T1000 (cell line): ENCODE data around the gene ALS2.
A peak's percentile ranks its signal among the peaks of the same experiment; 100 is the strongest.
"Not testable (repeated sequence)": the region's sequence is repeated elsewhere in the genome, so short reads cannot be mapped to it uniquely, and the experiment has no call there.

Experiments used
- DNase-seq: peaks from one replicate; lab custom pipeline; 2025; ENCODE audit warnings: mixed read lengths; lab: John Stamatoyannopoulos, UW

Gene ALS2

DNA sequence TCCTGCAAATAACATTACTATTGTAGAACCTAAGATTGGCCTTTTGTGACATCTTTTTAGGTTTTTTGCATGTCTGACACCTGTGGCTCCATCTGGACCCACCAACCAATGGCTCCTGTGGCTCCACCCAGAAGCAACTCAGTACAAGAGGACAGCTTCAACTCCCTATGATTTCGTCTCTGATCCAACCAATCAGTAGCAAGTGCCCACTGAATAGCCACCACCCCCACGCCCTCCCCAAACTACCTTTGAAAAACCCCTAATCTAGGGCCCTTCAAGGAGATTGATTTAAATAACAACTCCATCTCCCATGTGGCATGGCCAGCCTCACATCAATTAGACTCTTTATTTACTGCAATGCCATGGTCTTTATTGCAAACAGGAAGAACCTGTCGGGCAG, 105.9 kb downstream of the ALS2 start:
- no peak for DNase-seq

DNA sequence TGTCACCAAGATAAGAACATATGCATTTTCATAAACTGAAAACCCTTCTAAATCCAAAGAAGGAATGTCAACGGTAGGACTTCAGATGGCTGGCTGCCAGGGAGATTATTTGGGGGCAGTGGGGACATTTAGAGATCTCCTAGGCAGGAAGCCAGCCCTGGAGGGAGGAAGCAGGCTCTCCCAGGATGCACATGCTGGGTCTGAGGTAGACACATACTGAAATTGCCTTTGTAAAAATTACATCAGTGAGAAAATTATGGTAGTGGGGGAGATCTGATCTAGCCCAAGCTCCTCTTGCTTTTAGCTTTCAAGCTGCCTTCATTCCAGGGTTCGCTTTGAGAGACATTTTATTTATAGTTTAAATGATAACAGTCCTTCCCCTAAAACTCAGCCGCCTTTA, 106.4 kb downstream of the ALS2 start:
- no peak for DNase-seq

GRCh38 chr2:201673546-201673945, 107.2 kb downstream of the ALS2 start:
- DNase-seq = no peak

DNA sequence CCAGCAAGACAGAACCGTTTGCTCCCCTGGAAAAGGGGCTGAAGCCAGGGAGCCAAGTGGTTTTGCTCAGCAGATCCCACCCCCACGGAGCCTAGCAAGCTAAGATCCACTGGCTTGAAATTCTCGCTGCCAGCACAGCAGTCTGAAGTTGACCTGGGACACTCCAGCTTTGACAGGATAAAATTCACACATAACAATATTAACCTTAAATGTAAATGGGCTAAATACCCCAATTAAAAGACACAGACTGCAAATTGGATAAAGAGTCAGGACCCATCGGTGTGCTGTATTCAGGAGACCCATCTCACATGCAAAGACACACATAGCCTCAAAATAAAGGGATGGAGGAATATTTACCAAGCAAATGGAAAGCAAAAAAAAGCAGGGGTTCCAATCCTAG, 109.5 kb downstream of the ALS2 start:
- DNase-seq = not testable (repeated sequence)

- DNase-seq = no peak
Measured at GRCh38 chr2:201669865-201670264, 110.9 kb downstream of the ALS2 start.

- no peak for DNase-seq
Measured at GRCh38 chr2:201668402-201668910, 112.3 kb downstream of the ALS2 start.

GRCh38 chr2:201664334-201664733, 116.4 kb downstream of the ALS2 start:
- DNase-seq = no peak

- DNase-seq = no peak
Measured at GRCh38 chr2:201661366-201661765, 119.4 kb downstream of the ALS2 start.

- DNase-seq = no peak
Measured at GRCh38 chr2:201660293-201660895, 120.3 kb downstream of the ALS2 start.

- DNase-seq = no peak
Measured at GRCh38 chr2:201656740-201657139, 124.0 kb downstream of the ALS2 start.

DNA sequence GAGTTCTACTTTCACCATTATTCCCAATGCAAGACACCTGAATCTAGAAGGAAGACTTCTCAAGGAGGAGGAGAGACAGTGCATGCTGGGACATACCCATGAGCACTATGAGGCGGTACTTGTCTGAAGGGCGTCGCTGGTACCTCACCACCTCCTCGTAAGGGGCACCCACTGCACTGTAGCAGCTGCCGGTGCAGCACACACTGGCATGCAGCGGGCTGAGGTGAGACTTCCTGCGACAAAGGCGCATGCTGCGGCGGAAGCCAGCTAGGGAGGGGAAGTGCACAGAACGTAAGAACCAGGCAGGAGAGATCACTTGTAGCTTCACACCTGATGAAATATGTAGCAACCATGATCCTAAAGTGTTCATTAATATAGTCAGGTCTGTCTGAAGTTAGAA, 124.6 kb downstream of the ALS2 start:
- no peak for DNase-seq

GRCh38 chr2:201654616-201655384, 125.9 kb downstream of the ALS2 start:
- DNase-seq = peak; percentile 29

- DNase-seq = no peak
Measured at GRCh38 chr2:201653221-201653620, 127.5 kb downstream of the ALS2 start.
